ENCODE measurements around the gene CLMP.

Gene CLMP

GRCh38 chr11:123187665-123188507 is 7.2 kb downstream of the CLMP start:
- DNase-seq = no peak

DNA sequence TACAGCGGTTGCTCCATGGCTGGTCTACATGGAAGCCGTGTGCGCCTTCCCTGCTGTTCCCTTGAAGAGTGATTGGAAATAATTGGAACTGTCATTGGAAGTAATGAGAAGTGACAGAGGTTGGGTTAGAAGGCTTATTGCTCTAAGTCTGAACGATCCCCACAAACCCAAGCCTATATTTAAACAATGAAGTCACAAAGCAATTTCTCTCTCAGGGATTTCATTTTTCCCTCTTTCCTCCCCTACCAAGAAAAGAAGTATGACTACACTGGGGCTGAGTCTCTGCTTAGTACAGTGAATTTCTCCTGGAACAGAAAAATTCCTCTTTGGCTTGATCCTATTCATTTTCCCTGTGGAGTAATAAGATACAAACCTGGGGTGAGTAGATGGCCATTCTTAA is 7.8 kb downstream of the CLMP start:
- DNase-seq = no peak

DNA sequence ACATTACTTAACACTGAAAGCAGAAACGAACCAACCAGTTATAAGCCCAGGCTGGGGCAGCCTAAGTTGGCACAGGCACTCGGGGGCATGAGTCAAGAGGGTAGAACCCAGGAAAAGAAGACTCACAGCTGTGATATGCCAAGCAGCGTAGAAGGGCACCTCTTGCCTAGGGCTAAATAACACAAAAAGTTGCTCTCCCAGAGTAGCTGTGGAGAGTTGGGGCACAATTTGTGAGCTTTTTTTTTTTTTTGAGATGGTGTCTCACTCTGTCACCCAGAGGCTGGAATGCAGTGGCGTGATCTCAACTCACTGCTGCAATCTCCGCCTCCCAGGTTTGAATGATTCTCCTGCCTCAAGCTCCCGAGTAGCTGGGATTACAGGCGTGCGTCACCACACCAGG is 8.8 kb downstream of the CLMP start:
- no peak for DNase-seq

DNA sequence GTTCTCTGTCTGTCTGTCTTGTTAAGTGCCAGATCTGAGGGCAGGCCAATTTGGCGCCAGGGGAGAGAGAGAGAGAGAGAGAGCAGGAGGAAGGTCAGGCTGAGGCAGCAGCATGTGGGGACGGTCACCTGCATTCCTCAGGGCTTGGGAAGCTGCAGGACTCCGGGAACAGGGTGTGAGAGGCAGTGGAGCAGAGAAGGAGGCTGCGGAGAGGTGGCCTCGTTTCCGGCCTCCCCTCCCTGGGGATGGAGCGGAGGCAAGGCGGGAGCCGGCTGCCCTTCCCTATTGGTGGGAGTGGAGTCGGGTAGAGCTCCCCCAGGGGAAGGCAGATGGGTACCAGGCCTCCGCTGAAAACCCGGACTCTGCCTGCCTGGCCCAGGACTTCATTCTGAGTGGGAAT is 9.7 kb downstream of the CLMP start:
- DNase-seq = no peak

GRCh38 chr11:123184531-123184930 is 10.5 kb downstream of the CLMP start:
- DNase-seq = no peak

DNA sequence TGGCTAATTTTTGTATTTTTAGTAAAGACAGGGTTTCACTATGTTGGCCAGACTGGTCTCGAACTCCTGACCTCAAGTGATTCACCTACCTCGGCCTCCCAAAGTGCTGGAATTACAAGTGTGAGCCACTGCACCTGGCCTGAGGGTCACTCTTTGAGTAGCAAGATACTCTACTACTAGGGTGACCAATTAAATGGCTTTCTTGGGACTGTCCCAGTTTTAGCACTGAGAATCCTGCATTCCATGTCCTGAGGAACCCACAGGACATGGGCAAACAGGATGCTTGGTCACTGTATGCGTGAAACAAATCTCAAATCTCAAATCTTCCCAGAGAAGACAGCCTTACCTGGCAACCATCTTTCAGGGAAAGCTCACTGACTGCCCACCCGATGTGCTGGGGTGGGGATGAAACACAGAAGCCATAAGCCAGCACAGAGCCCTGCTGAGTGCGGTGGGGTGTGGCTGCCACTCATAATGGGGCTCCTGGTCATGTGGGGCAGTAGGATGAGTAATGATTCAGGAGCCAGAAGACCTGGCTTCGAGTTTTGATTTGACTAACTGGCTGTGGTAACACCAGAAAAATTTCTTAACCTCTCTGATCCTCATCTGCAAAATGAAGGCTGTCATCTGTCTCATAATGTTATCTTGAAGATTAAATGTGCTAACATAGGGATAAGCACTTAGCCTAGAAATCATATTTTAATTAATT is 11.5 kb downstream of the CLMP start:
- DNase-seq = no peak

- no peak for DNase-seq
Measured at GRCh38 chr11:123181767-123182500, 13.1 kb downstream of the CLMP start.

GRCh38 chr11:123181075-123181474 is 14.0 kb downstream of the CLMP start:
- DNase-seq = no peak

GRCh38 chr11:123180574-123180973 is 14.5 kb downstream of the CLMP start:
- DNase-seq = no peak

DNA sequence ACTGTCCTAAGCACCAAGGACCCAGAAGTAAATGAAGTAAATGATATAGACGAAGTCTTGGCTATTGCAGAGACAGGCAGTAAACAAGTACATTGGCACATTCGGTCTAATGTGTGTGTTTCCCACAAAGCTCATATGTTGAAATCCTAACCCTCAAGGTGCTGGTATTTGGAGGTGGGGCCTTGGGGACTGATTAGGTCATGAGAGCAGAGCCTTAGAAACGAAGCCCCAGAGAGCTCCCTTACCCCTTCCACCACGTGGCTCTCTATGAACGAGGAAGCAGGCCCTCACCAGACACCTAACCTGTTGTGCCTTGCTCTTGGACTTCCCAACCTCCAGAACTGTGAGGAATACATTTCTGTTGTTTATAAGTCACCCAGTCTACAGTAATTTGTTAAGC is 14.9 kb downstream of the CLMP start:
- no peak for DNase-seq

- DNase-seq = no peak
Measured at GRCh38 chr11:123179586-123179985, 15.5 kb downstream of the CLMP start.

DNA sequence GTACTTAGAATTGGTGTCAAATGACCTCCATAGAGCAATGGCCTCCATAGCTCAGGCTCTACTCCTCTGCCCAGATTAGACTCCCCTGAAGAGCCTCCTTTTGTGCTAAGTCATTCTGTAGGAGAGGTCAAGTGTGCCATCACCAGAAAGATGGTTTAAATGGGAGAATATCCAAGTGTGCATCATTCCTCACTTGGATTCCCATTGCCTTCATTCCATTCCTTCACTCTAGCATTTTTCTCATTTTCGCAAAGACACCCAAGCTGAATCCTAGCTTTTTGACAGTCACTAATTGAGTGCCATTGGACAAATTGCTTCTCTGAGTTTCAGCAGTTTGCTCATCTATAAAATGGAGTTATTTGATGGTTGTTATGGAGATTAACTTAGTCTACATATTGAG is 16.9 kb downstream of the CLMP start:
- DNase-seq = no peak

- no peak for DNase-seq
Measured at GRCh38 chr11:123176785-123177184, 18.3 kb downstream of the CLMP start.

DNA sequence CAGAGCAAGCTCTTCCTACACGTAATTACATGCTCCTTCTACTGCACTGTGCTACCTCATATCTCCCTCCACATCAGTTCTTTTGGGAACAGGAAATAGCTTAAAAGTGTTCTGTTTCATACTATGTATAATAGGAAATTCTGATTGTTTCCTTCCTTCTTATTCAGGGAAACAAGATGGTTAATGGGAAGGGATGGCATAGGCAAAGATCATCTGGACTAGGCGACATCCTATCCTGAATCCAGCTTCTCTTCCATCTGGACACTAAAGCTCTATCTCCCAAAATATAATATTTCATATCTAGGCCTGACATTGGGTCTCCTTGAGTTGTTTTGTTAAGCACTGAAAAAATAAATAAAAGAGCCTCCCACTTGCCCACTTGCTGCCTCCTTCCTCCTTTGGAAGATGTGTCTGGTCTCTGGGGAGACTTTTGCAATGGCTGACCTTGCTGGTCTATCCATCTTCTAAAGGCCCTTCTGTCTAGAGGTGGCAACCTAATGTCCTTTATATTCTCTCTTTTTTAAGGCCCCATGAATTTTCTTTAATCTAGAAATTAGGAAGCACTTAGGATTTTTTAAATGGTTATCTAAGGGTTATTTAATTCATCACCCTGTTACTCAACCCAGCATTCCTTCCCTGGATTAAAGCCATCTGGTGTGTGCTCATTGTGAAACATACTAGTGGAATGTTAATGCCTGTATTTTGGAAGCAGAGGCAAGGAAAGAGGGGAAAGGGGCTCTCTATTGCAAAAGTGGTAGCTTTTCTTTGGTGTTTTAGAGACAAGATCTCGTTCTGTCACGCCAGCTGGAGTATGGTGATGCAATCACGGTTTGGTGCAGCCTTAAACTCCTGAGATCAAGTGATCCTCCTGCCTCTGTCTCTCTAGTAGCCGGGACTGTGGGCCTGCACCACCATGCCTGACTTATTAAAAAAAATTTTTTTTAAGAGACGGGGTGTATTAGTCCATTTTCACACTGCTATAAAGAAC is 20.6 kb downstream of the CLMP start:
- no peak for DNase-seq

DNA sequence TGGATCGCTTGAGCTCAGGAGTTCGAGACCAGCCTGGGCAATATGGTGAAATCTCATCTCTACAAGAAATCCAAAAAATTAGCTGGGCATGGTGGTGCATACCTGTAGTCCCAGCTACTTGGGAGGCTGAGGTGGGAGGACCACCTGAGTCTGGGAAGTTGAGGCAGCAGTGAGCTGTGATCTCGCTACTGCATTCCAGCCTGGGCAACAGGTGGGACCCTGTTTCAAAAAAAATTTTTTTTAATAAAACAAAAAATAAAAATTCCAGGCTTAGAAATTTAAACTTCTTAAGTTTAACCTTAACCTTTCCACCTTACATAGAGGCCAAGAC is 21.2 kb downstream of the CLMP start:
- DNase-seq = no peak

DNA sequence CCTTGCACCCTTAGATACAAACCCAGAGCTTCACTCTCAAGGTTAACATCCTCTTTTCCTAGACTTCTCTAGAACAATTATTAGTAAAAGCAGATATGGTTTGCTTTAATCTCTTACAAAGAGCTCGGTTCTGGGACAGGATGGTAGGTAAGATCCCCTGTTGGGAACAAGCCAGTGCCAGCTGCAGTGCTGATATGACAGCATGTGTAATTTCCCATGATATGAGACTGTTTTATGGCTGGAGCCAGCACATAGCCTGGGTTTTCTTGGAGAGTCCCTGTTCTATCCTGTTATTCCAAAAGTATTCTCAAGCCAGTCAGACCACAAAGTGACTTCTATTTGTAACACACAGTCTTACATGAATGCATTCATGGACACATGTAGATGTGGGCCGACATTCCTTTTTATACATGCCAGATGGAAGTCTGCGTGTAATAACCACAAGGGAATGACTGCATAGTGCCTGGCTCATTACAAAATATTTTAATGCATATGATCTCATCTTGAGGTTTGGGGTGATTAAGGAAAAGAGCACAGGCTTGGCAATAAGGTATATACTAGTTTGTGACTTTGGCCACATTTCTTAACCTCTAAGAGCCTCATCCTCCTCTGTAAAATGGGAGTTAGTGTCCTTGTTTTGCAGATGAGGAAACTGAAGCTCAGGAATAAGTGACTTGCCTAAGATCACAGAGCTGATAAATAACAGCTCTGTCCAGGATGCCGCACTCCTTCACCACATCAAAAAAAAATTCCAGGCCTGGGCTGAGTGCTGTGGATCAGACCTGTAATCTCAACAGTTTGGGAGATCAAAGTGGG is 21.8 kb downstream of the CLMP start:
- no peak for DNase-seq

DNA sequence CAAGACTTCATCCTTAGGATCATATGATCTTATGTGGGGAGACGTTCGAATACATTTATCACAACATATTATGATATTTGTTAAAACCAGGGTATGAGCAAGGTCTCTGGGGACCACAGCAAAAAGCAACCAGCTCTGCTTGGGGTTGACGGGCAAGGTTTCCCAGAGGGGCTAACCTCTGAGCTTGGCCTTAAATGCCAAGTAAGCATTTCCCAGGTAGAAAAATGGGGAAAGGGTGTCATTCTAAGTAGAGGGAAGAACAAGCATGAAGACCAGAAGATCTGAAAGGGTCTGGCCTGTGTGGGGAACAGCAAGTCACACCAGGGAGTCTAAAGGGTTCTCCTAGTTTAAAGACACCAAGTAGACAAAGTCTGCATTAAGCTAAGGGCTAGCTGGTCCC is 24.1 kb downstream of the CLMP start:
- DNase-seq = no peak

- no peak for DNase-seq
Measured at GRCh38 chr11:123169821-123170220, 25.2 kb downstream of the CLMP start.

DNA sequence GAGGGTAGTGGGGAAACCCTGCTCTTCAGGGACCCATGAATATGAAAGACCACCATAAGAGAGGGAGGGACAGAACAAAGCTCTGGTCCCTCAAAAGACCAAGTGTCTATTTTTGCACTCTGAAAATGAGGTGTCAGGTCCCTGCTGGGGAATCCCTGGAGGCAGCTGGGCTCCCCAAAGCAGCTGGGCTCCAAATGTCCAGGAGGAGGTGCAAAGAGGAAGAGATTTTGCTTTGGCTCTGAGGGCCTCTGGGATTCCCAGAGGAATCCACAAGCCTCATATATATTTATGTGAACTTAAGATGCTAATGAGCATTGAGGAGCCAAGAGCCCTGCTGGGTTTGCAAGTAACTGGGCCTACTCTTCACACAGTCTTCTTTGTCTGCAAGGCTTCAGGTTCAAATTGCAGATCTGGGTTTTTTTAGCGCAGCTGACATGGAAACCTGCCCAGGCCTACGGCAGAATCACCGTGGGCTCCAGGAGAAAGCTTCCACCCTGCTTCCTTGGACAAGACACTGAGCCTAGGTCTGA is 26.0 kb downstream of the CLMP start:
- DNase-seq = no peak

- DNase-seq = no peak
Measured at GRCh38 chr11:123168241-123168640, 26.8 kb downstream of the CLMP start.

DNA sequence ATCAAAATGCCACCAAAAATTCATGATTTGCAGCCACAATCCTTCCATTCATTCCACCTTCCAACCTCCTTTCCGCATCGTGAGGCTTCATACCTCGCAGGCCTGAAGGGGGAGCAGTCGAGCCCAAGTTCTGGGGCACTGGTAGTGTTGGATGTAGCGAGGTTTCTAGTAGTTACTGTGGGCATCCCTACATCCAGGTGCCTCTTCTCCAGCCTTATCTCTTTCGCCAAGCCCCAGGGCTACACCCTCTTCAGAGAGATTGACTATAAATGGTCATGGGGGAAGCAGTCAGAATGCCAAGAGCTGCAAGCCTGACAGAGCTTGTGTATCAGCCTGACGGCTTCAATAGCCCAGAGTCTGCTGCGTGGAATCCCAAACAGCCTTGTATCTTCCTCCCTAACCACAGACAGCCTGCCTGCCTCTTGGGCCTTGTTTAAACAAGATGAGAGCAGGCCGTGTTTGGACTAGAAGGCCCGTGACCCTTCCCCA is 28.9 kb downstream of the CLMP start:
- DNase-seq = no peak

Measured in NCI-H146 (cell line).